HG03575 (cell line): ENCODE data around the gene MEIOSIN.

ENCODE experiments used
- ATAC-seq: cut with Tn5 transposase; IDR thresholded peaks from one replicate; pipeline ENCODE4 v1.9.1; 2021; ENCODE audit not compliant: unreplicated experiment, insufficient number of reproducible peaks, low FRiP score; ENCODE audit errors: extremely low read depth

Gene MEIOSIN

DNA sequence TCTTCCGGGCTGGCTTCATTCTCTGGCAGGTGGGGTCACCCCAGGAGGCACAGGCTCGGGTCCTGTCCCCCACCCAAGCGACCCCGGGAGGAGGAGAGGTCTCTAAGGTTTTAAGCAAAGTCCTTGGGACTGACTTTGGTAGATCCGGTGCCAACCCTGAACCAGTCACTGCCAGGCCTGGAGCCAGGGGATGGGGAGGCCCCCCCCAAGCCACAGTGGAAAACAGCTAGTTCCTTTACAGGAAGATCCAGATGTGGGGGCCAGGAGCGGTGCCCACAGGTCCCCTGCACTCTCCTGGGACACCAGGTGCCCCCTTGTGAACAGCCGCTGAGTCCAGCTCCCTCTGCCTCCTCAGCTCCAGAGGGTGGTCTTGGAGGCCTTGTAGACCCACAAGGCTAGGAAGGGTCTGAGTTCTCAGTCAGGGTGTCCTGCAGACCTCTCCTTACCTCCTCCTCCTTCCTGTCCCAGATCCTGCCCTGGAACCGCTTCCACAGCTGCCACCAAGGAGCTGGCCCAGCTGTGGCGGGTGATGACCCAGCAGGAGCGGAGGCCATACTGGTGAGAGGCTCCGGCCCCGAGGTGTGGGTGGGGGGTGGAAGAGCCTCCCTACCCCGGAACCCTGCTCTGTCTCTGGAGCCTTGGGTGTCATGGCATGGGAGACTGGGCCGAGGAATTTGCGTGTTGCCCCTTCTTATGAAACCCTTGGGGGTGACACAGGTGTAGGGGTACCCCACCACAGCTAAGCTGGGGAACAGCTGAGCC lies 29.8 kb downstream of the MEIOSIN start:
- no peak for ATAC-seq

DNA sequence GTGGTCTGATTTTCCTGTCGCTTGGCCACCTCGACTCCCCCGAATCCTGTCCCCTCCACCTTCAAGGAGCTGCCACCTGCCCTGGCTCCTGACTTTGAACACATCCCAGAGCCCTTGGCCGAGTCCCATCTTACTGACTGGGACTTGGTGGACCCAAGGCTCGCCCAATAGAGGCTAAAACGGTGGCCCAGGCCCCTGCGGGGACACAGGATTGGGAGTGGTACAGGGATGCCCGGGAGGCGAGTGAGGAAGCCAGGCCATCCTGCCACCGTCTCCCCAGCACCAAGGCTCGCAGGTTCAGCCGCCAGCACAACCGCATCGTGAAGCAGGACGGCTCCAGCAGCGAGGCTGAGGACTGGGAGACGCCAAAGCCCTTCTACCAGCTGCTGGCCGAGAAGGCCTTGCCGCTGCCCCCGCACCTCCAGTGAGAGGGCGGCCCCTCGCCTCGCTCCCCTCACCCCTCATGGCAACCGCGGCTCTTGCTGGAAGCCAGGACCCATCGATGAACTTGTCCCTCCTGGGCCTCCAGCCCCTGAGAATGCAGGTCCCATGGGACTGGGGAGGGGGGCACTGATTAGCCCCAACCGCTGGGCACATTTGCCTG lies 30.6 kb downstream of the MEIOSIN start:
- no peak for ATAC-seq

DNA sequence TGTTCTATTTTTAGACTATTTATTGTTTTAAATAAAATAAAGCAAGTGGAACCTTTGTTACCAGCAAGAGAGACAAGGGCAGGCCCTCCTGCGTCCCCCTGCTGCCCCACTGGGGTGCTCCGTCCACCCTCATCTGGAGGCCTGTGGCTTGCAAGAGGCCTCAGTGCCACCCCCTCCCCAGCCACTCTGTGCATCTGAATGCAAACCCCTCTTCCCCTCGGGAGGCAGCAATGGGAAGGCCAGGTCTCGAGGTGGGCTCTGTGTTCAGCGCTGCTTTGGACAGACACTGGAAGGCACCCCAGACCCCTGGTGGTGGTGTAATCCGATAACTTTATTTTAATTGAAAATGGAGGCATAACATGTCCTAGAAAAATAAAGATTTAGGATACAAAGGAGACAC lies 31.2 kb downstream of the MEIOSIN start:
- ATAC-seq, result no peak

DNA sequence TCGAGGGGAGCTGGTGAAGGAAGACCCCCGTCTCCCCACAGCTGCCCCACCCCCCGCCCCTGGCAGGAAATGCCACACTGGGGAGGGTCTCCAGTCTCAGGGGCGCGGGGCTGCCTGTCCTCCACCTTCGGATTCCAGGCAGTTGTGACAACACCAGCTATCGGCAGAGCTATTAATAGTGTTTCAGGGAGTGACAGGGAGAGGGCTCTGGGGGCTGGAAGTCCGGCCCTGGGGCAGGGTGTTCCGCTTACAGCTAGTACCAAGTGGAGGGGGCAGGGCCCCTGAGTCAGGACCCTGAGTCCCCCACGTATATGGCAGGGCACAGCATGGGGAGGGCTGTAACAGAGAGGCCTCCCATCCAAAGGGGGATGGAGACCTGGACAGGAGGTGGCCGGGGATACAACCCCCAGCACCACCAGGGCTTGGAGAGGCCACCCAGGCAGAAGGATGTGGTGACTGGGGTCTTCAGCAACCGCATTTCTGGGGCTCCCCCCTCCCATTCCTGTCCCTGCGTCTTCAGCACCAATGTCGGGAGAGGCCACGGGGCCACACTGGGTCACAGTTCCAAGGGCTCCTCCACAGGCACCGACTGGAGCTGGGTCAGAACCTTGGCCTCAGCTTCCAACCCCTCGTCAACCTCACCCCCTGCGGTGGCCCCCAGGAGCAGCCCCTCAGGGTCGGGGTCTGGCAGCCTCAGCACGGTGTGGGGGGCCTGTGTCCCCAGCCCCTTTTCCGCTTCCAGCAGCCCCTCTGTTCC lies 31.9 kb downstream of the MEIOSIN start:
- no peak for ATAC-seq

DNA sequence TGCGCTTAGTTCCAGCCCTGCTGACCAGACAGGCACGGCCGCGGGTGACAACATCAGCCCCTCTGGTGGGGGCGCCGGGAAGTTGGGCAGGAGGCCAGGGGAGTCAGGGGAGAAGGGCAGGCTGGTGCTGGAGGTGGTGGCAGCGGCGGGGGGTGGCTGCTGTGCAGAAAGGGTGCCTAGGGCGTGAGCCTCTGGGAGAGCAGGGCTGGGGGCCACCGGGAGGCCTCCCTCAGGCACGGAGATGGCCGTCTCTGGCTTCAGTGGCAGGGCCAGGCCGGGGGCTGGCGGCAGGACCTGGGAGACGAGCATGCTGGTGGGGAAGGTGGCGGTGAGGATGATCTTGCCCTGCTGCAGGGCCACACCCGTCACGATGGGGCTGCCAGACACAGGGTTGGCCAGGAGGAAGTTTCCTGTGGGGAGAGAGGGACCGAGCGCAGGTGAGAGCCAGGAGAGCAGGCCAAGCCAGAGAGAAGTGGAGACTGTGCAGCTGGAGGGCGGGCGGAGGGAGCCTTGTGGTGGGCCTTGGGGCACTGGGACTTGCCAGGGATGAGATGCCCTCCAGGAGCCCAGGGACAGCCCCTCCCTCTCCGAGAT lies 32.6 kb downstream of the MEIOSIN start:
- no peak for ATAC-seq

DNA sequence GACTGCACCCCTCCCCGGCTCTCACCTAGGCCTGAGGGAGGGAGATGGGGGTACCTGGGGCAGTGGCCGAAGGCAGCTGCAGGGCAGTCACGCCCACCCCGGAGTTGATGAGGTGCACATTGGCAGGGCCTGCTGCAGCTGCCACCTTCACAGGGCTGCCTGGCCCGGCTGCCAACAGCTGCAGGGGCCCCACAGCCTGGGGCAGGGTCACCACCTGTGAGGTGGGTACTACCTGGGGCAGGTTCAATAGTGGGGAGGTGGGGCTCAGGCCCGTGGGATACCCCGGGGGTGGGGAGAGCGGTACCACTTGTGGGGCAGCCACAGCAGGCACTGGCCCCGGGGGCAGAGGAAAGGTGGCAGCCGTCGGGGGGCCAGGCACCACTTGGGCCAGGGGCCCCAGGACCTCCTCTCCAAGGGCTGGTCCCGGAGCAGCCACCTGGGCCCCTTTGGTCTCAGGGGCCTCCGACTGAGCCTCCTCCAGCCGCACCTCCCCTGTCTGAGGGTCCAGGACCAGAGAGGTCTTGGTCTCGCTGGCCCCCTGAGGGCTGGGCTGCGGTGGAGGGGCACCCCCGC lies 33.1 kb downstream of the MEIOSIN start:
- ATAC-seq, result no peak

DNA sequence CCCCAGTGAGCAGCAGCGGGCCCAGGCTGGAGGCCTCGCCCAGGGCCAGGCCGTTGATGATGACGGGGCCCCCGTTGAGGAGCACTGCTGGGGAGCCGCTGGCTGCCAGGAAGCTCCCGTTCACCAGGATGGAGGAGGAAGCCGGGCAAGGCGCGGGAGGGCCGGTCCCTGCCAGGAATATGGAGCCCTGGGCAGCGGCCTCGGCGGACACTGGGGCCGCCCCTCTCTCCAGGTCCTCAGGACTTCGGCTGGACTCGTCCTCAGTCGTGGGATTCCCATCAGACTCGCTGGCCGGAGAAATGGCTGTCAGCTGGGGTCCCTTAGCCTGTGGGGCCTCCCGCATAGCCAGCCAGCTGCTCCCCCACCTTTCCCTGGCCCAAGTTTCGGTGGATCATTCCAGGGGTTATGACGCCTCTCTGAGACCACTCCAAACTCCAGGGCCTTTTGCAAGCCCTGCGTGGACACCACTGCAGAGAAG lies 33.7 kb downstream of the MEIOSIN start:
- ATAC-seq, result no peak

DNA sequence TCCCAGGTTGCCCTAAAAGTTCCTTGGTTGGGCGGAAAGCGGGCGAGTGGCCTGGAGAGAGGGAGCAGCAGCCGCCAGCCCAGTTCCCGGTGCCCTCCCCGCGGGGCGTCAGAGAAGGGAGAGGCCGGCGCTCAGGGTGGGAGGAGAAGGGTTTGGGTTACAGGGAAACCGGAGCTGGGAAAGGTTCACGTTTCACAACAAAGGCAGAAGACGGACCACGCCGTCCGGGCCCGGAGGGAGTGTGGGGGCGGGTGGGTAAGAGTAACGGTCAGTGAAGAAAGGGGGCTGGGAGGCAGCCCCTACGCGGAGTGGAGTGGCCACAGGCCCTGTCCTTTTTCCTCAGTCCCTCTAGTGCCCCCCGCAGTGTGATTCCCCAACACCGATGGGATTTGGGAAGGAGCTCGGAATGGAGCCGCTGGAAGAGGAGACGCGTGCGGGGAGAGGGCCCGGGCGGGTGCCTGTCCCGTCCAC lies 34.2 kb downstream of the MEIOSIN start:
- no peak for ATAC-seq

DNA sequence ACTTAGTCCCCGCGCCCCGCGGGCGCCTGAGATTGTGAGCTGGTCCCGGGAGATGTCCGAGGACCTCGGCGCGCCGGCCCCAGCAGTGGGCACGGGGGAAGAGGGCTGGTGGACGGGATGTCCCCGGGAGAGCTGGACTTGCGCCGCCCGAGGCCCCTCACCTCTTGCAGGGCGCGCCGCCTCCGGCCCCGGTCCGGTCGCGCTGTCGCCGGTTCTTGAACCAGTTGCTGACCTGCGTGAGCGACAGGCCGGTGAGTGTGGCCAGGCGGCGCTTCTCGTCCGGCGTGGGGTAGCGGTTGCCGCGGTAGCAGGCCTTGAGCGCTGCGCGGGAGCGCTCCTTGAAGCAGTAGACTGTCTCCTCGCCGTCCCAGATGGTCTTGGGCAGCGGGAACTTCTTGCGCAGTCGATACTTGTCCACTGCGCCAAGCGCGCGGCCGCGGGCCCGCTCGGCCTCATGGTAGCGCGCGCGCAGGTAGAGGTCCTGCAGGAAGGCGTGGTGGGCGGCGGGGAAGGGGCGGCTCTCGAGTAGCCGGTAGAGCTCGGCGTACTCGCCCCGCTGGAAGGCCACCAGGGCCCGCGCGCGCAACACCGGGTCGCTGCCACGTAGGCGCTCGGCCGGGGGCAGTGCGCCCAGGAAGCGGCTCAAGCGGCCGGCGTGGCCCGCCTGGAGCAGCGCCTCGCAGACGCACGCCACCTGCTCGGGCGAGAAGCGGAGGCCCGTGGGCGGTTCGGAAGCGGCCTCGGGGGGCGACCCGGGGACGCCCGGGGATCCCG lies 34.8 kb downstream of the MEIOSIN start:
- no peak for ATAC-seq

DNA sequence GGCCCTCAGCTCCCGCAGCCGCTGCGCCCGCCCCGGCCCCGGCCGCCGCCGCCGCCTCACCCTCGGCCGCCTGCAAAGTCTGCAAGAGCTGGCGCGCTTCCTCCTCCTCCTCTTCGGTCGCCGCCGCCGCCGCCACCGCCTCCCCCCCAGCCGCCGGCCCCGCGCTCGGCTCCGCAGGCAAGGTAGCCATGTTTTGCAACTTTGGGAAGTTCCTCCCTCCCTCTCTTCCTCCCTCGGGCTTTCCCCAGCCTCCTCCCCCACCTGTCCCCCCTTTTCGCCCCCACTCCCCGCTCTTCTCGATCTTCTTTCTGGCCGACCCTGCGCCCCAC lies 35.4 kb downstream of the MEIOSIN start:
- no peak for ATAC-seq

DNA sequence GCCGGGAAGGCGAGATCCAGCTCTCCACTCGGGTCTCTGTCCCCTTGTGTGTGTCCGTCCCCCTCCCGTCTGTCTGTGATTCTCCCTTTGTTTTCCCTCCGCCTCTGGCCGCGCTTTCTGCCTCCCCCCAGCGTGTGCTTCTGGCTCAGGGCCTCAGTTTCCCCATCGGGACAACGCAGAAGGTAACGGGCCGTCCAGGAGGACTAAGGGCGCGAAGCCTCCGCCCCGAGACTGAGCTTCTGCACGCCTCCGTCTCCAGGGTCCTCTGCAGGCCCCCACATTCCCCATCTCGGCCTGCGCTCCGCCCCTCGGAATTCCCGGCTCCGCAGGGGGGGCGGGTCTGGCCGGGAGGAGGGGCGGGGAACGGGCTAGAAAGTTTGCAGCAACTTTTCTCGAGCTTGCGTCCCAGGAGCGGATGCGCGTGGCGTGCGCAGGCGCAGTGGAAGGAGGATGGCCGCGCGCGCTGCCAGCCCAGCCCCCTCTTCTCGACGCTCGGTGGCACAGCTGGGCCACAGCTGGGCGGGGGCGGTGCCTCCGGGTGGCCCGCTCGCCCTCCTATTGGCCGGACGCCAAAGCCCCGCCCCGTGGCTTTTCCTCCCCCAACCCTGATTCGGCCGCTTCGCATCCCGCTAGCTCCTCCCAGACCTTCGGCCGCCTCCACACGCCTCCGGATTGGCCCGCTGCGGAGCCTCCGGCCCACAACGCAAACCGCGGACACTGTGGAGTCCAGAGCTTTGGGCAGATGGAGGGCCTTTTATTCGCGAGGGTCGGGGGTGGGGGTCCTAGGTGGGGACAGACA lies 35.9 kb downstream of the MEIOSIN start, which contains the start of gene SIX5:
Gene SIX5, minus strand, starts transcription at position 269 of the 799 bp plus-strand sequence. CDS start 408 bp downstream, outside the sequence.
- no peak for ATAC-seq

DNA sequence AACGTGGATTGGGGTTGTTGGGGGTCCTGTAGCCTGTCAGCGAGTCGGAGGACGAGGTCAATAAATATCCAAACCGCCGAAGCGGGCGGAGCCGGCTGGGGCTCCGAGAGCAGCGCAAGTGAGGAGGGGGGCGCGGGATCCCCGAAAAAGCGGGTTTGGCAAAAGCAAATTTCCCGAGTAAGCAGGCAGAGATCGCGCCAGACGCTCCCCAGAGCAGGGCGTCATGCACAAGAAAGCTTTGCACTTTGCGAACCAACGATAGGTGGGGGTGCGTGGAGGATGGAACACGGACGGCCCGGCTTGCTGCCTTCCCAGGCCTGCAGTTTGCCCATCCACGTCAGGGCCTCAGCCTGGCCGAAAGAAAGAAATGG lies 36.6 kb downstream of the MEIOSIN start:
- ATAC-seq, result no peak

DNA sequence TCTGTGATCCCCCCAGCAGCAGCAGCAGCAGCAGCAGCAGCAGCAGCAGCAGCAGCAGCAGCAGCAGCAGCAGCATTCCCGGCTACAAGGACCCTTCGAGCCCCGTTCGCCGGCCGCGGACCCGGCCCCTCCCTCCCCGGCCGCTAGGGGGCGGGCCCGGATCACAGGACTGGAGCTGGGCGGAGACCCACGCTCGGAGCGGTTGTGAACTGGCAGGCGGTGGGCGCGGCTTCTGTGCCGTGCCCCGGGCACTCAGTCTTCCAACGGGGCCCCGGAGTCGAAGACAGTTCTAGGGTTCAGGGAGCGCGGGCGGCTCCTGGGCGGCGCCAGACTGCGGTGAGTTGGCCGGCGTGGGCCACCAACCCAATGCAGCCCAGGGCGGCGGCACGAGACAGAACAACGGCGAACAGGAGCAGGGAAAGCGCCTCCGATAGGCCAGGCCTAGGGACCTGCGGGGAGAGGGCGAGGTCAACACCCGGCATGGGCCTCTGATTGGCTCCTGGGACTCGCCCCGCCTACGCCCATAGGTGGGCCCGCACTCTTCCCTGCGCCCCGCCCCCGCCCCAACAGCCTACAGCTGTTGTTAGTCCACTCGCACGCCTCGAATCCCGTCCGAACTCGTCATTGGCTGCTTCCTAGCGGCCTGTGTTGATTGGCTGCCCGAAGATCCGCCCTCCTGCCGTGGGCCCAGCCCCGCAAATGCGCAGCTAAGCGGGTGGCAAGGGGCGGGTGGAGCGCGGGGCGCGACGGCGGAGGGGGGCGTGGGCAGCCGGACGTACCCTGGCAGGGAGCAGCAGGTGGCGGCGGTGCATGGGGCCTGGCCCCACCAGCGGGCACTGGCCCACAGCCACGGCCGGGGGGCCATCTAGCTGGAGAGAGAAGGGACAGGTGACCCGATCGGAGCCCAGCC lies 37.2 kb downstream of the MEIOSIN start:
- no peak for ATAC-seq

DNA sequence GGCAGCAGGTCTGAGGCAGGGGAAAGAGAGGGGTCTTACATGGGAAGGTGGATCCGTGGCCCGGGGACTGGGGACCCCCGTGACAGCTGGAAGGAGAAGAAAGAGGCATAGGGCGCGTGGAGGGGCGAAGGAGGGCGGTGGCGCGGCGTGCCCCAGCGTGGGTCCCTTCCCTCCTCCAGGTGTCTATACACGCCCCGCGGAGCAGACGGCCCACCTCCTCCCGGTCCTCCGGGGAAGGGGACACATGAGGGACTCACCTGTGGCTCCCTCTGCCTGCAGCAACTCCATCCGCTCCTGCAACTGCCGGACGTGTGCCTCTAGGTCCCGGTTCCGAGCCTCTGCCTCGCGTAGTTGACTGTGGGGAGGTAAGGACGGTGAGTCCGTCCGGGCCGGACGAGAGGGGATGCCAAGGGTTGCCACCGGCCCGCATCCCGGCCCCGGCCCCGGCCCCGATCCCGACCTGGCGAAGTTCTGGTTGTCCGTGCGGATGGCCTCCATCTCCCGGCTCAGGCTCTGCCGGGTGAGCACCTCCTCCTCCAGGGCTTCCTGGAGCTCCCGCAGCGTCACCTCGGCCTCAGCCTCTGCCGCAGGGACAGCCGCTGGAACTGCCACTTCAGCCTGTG lies 38.2 kb downstream of the MEIOSIN start:
- no peak for ATAC-seq

DNA sequence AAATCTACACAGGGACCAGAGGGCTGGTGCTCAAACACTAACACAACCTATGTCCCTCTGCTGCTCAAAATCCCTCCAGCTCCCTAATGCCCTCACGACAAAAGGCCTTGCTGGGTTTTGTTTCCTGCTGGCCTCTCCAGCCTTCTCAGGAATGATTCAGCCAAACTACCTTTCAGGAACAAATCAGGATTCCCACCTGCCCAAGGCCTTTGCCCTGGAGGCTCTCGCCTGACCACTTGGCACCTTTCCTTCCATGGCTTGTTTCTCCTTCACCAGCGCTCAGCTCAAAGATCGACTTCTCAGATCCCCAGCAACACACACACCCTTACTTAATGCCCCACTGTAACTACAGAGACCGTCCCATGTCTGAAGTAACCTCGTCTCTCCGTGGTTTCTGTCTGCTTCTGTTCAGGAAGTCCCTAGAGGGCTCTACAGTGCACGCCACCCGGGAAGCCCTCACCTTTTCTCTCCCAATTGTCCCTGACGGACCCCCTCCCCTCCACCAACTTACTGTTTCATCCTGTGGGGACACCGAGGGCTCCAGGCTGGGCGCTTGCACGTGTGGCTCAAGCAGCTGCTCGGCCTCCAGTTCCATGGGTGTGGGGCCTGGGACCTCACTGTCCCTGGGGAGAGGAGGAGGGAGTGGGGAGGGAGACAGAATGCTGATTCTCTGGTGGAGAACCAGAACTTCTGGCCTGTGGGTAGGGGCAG lies 39.0 kb downstream of the MEIOSIN start:
- ATAC-seq, result no peak

DNA sequence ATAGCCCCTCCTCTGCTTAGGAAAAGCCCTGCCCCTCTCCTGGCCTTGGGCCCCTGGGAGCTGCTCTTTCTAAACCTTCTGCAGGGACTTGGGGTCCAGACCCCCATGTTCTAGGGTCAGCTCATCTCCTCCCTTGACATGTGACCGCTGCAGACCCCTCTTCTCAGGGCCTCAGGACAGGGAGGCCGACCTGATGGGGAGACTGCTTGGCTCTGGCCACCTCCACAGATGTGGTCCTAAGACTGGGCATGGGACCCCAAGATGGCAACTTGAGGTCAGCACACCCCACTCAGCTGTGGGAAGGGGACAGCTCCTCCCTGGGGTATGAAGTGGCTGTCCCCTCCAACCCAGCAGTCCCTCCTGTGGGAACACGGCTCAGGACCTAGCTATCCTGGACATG lies 39.7 kb downstream of the MEIOSIN start:
- ATAC-seq, result no peak
